ENCODE data around the gene CTIF.

DNA sequence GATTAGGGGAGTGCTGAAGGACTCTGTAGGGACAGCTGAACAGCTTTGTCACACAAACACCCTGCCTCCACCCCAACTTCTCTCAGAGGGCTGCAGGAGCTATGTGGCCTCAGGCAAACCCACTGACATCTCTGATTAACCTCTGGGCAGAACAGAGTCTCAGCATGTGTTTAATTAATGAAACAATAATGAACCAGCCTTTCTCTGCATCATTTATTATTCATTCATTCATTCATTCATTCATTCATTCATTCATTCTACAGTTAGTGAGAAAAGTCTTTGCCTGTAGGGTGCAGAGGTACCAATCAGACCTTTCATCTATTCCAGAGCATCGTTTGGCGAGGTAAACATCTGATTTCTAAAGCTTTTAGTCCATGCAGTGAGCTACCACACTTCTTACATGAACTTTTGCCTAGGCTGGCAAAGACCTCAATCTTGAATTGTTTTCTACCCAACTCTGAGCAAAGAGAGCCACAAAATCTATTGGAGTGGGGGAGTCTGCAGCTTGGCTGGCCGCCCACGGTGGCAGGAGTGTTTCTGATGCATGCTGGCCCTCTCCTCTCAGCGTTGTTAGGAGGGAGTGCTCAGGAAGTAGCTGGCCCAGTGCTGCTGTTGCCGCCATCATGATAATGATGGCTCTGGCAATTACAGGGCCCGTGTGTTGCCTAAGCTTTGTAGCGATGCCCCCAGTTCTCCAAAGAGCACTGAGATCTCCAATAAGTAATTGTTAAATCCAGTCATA is 213.1 kb downstream of the CTIF start:
- TF ChIP-seq POLR2AphosphoS5 (IDR thresholded peaks at IDR 0.05; ENCODE audit: low read depth, low read length) (no peak), POLR2A (IDR thresholded peaks at IDR 0.05; ENCODE audit: low read depth, low read length) (no peak), TAF1 (IDR thresholded peaks at IDR 0.05; ENCODE audit: borderline replicate concordance, low read depth, low read length) (no peak)
